Measurements from ENCODE around the gene UCHL1.

The UCHL1 gene

DNA sequence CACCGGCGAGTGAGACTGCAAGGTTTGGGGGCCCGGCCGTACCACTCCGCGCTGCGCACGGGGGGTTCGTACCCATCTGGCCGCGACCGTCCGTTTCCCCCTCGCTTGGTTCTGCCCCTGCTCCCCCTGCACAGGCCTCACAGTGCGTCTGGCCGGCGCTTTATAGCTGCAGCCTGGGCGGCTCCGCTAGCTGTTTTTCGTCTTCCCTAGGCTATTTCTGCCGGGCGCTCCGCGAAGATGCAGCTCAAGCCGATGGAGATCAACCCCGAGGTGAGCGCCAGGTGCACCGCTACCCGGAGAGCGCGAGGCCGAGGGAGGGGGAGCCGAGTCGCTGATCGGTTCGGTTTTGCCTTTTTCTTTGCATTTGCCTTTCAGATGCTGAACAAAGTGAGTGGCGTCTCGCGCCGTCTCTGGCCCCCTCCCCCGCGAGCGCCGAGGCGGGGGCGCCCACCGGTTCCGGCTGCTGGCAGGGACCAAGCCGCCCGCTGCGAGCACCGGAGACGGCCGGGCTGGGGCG is at the start of gene UCHL1:
UCHL1 (plus strand) TSS at position 189 of the 517 bp plus-strand sequence; CDS start at position 238, 49 bp downstream.
- no peak for DNase-seq (ENCODE audit: low read depth in 2 of 2)

DNA sequence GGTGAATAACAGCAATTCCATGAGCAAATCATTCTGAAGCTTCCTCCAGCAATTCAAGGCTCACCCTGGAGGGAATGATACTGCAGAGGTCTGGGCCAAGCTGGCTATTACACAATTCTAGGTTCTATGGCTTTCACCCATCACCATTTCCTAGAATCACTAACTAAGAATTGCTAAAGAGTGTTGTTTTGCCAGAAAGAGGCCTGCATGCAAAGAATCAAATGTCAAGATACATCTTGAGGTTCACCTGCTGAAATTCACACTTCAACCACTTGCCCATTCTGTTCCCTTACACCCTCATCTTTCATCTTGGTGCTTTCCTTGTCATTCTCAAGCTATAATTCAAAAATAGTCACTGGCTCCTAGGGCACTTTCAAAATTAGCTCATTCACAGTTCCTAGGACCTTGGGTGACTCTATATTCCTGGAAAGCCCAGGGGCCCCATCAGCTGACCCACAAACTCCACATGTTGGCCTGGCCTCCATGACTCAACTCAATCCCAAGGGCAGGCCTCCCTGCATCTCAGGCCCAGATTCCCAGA is 49.4 kb upstream of the UCHL1 start:
- DNase-seq (ENCODE audit: low read depth in 2 of 2) = no peak

DNA sequence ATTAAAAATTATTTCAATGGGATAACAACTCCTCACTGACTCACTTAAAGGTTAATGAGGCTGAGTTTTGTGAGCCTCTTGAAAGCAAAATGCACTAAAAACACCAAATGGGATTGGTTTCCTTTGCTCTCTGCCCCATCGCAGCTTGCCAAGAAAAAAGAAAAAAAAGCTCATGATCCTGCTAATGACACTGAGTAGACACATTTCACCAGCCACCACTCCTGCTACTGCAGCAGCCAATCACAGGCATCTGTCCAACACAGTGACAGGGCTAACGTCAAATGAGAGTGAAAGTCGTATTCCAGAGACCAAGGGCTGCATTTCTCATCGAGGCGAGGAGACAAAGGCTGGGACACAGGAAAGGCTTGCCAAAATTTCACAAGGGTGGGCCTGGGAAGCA is 47.5 kb upstream of the UCHL1 start:
- no peak for DNase-seq (ENCODE audit: low read depth in 2 of 2)

DNA sequence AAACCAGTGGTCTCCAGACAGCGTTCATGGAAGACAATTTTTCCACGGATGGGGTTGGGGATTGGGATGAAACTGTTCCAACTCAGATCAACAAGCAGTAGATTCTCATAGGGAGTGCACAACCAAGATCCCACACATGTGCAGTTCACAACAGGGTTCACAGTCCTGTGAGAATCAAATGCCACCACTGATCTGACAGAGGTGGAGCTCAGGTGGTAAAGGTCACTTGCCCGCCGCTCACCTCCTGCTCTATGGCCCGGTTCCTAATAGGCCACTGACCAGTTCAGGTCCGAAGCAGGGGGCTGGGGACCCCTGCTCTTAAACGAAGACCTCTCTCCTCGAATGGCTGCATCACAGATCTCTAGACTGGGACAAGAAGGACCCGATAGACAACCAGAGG is 46.8 kb upstream of the UCHL1 start:
- DNase-seq (ENCODE audit: low read depth in 2 of 2) = no peak

DNA sequence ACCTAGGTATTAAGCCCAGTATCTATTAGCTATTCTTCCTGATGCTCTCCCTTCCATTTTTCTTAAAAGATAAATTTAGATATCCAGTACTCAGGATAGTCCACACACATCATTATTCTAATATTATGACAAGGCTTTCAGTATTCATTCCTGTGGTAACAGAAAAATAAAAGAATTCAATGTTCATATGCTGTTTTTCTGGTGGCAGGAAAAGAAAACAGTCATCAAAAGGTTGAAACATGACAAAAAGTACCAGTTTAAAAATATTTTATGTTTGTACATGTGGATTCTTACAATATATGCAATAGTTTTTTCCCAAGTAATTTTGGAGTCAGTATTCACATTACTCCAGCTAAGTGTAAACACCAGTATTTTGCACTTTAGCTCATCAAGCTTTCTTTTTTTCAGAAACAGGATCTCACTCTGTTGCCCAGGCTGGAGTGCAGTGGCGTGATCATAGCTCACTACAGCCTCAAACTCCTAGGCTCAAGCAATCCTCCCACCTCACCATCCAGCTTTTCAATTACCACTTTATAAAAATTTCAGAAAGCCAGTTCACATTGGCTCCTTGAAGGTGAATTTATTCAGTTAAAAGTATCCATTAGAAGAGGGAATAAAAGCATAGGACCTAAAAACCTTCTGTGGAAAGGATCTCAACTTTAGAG is 44.6 kb upstream of the UCHL1 start:
- no peak for DNase-seq (ENCODE audit: low read depth in 2 of 2)

DNA sequence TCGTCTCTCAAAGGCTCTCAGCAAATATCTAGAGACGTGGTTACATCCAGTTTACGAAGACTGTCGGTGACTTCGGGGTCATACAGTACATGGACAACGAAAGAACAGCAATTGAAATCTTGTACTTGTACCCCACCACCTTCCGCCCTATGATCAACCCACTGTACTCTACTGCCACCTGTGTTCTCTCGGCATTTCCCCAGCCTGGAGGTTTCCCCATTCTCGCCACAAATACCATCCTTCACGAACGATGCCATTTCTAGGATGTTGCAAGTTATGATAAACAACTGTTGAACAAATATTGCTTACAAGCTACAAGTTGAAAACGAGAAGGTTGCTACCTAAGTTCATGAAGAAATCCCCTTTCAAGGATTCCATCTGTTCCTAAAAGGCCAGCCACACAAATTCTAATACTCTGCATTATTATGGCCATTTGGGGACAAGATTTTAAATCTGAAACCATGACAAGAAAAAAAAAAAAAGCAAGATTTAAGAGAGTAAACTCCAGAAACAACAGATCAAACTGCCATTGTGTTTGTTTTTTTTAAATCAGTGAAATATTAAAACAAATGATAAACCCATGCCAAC is 44.0 kb upstream of the UCHL1 start:
- DNase-seq (ENCODE audit: low read depth in 2 of 2) = no peak

DNA sequence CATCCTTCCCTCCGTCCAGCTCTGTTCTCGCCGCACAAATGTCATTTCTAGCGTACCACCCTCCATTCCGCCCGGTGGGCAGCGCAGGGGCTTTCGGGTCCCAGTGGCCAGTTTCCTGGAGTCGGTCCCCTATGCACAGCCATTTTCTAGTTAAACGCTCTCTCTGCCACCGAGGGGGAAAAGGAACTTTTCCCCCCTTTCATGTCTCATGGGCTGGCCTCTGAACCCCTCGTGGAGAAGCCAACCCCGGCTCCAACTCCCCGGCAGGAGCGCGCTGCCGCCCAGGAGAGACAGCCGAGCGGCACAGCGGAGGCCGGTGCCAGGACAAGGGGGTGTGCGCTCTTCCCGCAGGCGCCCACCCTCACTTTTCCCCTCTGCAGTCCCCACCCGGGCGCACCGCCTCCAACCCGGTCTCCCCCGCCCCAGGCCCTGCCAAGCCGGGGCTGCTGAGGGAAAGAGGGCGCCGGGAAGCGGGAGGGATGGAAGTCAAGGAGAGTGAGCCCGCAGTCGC is 43.0 kb upstream of the UCHL1 start:
- no peak for DNase-seq (ENCODE audit: low read depth in 2 of 2)

DNA sequence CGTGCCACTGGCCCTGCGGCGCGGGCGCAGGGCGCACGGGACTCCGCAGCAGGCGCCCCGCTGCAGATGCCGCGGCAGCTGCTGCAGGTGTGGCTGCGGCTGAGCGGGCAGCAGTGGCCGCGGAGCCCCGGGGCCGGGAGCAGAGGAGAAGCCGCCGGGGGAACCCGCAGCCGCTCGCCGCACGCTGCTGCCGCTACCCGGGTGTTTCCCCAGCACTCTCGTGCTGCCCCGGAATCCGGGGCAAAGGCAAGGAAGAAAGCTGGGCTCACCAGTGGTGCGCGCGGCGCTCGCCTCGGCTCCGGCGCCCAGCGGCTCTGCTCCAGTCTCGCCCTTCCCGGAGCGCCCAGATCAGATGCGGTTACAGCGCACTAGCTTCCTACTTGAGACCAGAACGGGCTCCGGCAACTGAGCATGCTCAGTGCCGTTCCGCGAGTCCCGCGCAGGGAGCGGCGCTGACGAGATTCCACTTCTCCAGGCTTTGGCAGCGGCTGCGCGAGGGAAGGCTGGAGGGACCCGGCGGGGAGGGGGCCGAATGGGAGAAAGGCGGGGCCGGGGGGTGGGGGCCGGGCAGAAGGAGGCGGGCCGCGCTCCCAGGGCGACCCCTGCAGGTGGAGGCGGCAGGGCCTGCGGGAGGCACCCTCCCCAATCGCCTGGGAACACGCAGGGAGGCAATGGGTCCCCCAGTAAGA is 42.4 kb upstream of the UCHL1 start, which contains the start of gene APBB2:
APBB2 (minus strand) TSS at position 407 of the 689 bp plus-strand sequence. CDS start 181,288 bp downstream, outside the sequence.
- DNase-seq (ENCODE audit: low read depth in 2 of 2) = peak; percentile 30 to 42

DNA sequence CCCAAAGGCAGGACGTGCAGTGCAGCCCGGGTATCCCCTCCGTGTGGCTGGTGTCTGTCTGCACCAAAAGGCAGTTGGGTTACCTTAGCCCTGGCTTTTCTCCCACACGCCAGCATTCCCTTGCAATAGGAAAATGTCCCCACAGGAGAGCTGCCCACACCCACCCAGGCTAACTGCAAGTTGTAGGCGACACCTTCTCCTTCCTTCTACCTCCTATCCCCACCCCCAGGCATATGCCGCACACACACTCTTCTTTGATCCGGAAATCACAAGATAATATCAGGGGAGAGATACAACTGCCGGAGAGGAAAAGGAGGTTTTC is 41.9 kb upstream of the UCHL1 start:
- DNase-seq (ENCODE audit: low read depth in 2 of 2) = no peak

DNA sequence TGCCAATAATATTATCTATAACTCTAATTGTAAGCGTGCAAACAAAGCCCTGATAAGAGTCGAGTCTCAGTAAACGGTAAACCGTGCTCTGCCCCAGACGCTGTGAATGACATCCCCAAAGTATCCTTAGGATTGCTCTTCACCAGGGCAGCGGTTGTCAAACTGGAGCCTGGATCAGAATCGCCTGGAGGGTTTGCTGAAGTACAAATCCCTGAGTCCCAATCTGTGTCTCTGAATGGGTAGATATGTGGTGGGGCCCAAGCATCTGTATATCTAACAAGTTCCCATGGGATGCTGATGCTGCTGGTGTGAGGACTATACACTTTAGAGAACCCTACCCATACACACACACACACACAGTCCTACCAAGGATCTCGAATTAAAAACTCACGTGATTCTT is 41.6 kb upstream of the UCHL1 start:
- DNase-seq (ENCODE audit: low read depth in 2 of 2) = no peak

DNA sequence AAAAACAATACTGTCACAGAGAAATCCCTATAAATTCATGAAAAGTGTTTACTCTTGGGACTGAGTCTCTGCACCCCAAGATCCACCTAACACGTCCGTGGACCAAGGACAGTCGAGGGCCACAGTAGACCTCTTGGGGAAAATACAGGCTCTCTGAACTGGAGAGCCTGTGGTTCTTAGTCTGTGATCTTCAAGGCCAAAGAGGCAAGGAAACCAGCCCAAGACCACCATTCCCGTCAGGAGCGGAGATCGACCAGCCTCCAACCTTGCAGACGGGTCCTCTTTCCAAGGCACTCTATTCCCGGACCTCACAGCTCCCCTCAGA is 40.8 kb upstream of the UCHL1 start:
- DNase-seq (ENCODE audit: low read depth in 2 of 2) = no peak

DNA sequence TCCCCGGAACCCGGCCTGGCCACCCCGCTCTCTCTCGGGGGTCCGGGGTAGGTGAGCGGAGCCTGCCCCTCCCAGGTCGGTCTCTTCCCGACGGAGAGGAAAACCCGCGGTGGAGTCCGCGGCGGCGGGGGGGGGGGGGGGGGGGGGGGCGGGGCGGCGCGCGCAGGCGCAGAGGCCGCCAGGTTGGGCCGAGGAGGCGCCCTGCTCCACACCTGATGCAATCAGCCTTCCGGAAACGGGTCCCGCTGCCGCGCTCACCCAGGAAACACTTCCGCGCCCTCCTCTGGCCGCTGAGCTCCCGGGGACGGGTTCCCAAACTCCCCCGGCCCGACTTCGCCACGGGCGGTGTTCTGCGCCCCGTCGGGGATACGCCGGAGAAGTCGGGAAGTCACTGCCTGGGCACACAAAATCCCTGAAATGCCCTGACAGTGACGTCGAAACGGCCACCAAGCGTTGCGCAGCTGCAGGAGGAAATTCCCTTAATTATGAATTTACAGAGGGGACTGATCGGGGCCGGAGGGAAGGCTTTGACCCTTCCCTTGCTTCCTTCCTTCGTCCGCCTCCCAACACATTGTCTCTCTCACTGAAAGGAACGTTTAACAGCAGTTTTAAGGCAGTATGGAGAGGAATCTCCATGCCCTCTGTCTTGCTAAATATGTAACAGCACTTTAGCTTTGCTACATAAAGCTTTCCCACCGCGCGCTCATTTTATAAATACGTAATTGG is 40.3 kb upstream of the UCHL1 start:
- peak; percentile 40 to 60 for DNase-seq (ENCODE audit: low read depth in 2 of 2)

DNA sequence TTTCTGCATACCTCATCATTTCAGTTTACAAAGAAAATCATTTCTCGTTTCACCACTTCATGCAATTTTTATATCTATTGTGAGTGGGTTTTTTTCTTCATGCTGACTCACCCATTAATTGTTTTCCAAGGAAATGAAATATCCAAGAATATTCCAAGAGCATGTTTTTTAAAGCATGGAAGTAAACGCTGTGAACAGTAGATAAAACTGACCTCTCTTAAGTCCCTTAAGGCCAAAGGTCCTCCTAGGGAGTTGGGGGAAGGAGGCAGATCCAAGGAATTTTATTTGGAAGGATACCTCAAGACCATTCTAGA is 39.8 kb upstream of the UCHL1 start:
- DNase-seq (ENCODE audit: low read depth in 2 of 2) = no peak

DNA sequence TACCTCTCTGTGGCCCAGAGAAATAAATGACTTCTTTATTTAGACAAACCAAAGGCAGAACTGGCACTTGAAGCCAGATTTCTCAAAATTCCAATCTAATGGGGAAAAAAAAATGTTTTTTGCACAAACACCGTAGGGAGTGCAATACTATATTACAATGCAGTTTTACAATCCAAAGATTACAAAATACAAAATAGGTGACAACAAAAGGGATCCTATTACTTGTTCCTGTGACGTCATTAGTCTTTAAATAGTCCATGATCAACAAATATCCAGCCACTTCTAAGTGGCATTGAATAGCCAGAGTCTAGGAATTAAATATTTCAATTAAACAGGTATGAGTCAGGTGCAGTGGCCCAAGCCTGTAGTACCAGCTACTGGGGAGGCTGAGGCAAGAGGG is 39.4 kb upstream of the UCHL1 start:
- no peak for DNase-seq (ENCODE audit: low read depth in 2 of 2)

DNA sequence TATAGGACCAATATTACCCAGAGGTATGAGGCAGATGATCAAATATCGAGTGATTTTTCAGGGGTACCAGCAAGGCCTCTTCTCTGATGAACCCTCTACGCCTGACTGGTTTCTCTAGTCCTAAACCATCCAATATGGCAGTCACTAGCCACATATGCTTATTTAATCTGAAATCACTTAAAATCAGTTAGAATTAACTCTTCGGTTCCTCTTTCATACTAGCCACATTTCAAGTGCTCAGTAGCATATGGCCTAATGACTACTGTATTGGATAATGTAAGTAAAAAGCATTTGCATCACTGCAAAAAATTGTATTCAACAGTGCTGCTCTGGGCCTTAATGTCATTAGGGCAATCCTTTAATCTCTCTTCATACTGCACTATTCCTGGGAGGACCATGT is 38.0 kb upstream of the UCHL1 start:
- DNase-seq (ENCODE audit: low read depth in 2 of 2) = no peak

DNA sequence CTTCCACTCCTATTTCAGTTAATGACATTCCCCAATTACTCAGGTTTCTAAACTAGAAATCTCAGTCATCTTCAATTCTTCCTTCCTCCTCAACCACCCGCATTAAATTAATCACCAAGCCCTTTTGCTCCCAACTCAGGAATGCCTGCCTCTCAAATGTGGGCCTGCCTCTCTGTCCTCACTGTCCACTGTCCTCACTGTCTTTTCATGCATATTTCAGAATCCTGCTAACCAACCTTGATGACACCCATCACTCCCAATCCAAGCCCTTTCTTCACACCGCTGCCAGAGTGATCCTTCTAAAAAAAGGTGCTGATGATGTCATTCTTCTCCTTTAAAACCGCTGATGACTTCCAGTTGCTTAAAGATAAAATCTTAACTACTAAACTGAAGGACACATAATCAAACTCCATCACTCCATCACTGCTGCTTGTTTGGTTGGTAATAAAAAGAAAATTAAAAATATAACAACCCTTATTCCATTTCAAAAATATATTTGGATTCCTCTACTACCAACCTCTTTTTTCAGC is 37.2 kb upstream of the UCHL1 start:
- no peak for DNase-seq (ENCODE audit: low read depth in 2 of 2)

DNA sequence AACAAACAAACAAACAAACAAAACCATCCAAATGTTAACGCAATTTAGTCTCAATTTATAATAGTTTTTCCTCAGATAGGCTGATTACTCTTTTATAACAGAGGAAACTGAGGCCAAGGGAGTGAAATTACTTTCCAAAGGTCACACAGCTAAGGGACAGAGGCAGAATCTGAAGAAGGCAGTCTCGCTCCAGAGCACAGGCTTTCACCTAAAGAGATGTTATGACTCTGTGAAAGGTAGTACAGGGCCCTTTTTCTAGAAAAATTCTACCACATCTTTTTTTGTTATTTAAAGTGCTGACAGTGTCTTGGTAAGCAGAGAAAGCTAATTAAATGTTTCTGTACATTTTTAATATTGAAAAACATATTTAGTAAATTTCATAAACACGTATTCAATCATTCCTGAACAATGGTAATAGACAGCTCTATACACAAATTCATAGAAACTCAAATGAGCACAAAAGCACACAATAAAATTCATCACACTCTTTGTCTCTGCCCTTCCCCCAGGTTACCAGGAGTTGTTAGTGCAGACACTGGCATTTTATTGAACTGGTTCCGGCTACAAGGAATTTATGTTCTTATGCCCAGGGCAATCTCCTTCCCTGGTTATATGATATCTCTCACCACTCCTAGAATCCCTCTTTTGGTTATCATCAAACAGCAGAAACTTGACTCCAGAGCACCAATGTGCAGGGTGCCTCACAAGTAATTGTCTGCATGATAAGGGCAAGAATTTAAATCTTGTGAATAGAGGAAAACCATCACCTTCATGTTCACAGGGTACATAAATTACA is 34.7 kb upstream of the UCHL1 start:
- DNase-seq (ENCODE audit: low read depth in 2 of 2) = no peak

DNA sequence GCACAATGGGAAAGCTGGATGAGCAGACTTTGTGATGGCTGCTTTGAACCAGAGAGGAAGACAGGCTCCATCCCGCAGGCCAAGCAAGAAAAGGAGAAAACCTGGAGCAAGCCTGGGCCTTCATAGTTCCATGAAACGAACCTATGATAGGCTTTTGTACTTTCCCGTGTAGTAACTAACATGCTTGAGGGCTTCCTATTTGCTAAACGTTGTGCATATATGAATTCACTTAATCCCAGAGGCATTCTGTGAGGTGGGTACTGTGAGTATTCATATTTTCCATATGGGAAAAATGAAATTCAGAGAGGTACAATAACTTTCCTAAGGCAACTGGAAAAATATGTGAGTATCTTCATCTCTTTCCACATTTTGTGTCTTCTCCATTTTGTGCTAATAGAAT is 28.8 kb upstream of the UCHL1 start:
- DNase-seq (ENCODE audit: low read depth in 2 of 2) = no peak

DNA sequence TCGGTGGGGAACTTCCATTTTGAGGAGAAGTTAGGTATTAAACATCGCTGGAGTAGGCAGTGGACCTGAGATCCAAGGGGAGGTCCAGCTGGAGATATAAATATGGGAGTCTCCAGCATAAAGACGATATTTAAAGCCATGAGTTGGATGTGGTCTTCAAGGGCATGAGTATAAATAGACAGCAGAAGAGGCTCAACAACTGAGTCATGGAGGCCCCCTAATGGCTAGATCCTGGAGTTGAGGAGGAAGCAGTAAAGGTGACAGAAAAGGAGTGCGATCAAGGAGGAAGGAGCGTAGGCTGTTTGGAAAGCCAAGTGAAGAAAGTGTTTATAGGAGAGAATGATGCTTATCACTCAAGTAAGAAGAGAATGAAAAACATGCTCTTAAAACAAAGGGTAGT is 24.3 kb upstream of the UCHL1 start:
- no peak for DNase-seq (ENCODE audit: low read depth in 2 of 2)

DNA sequence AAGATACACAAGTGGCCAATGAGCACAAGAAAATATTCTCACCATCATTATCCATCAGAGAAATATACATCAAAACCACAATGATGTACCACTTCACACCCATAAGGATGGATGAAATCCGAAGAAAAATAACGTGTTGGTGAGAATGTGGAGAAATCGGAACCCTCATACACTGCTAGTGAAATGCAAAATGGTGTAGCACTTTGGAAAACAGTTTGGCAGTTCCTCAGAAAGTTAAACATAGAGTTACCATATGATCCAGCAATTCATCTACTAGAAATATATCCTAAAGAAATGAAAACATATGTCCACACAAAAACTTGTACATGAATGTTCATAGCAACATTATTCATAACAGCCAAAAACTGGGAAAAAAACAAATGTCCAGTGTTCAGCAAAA is 23.9 kb upstream of the UCHL1 start:
- DNase-seq (ENCODE audit: low read depth in 2 of 2) = no peak

DNA sequence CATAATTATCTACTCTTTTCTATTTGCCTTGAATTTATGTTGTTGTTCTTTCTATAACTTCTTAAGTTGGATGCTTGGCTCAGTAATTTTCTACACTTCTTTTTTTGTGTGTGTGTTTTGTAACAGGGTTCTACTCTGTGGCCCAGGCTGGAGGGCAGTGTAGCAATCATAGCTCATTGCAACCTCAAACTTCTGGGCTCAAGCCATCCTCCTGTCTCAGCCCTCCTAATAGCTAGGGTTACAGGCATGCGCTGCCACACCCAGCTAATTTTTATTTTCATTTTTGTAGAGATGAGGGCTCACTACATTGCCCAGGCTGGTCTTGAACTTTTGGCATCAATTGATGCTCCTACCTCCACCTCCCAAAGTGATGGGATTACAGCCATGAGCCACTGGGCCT is 20.7 kb upstream of the UCHL1 start:
- no peak for DNase-seq (ENCODE audit: low read depth in 2 of 2)

All from stimulated activated CD4-positive, alpha-beta T cell treated with anti-CD3 and anti-CD28 coated beads, Interleukin-12 subunit alpha, Interleukin-12 subunit beta, amount 100 ng/mL, for 24 hours (primary cell).